Stimulated activated CD8-positive, alpha-beta memory T cell treated with anti-CD3 and anti-CD28 coated beads, Interleukin-15, amount 100 ng/mL, for 48 hours (primary cell): ENCODE results near the gene TAX1BP1.

Experiments used
- DNase-seq, 2 donors: peaks; one replicate each; pipeline ENCODE4 v3.0.0-alpha.2; 2020; ENCODE audit warnings: low read depth in 2 of 2

Gene TAX1BP1

DNA sequence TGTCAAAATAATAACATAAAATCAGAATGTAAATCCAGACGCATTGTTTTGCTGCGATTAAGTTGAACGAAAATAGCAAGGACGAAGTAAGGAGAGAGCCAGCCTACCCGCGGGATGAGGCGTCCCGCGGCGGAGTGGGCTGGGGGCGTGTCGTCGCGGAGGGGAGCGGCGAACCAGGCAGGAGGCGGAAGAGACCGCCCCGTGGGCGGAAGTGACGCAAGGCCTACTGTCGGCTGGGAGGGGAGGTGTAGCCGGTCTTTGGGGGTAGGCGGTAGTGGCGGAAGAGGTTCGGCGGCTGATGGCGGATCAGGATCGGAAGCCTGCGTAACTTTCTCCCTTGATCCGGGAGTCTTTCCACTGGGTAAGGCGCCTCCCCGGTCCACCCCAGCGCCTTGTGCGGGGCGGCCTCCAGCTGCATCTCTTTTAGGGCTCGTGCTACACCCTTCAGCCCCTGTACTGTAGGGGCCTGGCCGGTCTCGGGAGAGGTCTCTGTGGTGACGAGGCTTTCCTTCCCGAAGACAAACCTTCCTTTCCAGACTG, at the start of gene TAX1BP1:
Gene TAX1BP1 (plus strand): TSS at position 254 of the 540 bp plus-strand sequence. CDS start 8,363 bp downstream, outside the sequence.
- DNase-seq, result peak; percentile 91 to 93

DNA sequence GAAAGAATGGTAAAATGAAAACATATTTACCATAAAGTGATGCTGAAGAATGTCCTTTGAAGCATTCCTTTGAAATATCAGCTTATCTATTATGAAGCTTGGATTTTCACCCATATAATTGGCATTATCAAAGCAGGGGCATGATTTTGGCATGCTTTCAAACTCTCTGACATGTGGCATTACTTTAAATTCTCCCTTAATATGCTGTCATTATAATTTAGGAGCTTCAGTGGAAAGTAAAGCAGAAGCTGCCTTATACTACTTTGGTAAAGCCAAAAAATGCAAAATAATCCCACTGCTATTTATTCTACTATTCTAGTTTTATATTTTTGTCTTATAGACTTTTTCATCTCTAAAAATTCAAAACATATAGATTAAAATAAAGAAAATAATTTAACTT, 49.3 kb upstream of the TAX1BP1 start:
- no peak for DNase-seq

DNA sequence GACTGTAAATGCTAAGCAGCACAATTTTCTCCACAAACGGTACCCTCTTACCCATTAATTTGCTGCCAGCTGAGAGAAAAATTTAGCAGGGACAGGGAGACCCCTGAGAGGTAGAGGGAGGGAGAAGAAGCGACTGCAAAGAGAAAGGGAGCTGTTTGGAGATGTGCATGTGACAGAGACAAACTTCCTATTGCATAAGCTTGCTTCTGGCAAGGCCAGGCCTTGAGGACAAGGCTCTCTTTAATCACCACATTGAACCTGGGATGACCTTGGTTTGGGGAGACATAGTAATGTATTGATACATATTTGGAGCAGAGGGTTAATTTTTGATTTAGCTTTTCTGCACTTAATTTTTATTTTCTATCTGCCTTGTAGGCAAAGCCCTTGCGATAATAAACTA, 46.2 kb upstream of the TAX1BP1 start:
- no peak for DNase-seq

DNA sequence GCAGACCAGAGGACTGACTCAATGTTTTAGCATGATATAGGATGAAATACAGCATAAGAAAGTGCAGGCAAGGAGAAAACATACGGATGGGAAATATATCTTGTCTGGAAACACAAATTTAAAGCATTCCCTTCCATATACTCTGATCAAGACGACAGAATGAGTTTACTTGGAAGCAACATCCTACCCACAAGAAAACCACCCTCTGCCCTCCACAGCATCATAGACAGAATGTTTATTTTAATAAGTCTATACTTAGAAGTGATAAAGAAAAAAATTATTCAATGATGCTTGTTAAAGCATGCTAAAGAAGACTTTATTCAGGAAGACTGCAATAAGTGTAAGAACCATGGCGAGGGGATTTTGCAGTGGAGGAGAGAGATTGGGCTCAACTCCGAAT, 44.9 kb upstream of the TAX1BP1 start:
- DNase-seq, result no peak

DNA sequence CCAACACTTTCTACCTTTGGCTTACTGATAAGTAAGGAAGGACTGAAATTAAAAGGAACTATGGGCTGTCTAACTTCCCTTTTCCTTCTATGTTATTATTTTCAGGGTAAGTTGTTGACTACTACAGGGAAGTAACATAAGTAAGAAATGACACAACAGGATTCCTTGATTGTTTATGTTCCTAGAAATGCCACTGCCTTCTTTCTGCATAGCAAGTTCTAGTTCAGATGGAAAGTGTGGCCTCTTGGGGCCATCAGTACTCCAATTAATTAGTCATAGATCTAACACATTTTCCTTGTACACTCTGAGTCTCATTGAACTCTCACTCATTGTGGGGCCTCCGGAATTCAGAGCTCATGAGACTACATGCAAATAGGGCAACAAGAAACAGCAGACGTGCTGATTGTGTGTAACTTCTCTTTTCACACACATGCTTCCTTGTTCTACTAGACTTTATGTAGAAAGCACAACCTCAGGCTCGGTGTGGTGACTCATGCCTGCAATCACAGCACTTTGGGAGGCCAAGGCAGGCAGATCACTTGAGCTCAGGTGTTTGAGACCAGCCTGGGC, 42.0 kb upstream of the TAX1BP1 start:
- no peak for DNase-seq

DNA sequence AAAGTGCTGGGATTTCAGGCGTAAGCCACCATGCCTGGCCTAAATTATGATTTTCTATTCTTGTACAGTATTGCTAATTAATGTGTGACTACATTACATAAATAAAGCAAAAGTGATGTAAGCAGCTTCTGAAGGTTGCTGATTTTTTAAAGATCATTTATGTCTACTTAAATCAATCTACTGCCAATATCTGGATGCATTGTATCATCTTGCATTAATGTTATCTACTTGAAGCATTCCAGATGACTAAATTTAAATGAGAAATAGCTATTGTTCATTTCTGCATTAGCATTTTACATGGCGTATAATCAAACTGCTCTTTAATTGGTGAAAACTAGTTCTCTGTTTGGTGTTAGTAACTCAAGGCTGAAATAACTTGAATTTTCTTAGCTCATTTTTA, 40.2 kb upstream of the TAX1BP1 start:
- no peak for DNase-seq

DNA sequence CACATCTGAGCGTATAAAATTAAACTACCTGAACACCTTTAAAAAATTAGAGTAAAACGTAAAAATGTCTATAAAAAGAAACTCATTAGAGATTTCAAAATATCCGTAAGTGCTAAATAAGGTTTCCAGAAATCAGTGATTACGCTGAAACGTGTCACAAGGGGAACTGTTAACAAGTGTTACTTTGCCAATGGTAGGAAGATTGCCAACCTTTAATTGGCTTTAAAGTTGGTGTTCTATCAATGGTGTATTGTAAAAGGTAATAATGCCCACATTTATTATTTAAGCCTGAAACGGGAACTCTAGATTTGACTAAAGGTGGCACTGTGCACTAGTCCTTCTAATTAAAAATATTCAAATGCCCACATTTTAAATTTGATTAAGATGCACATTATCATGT, 39.5 kb upstream of the TAX1BP1 start:
- DNase-seq, result no peak

DNA sequence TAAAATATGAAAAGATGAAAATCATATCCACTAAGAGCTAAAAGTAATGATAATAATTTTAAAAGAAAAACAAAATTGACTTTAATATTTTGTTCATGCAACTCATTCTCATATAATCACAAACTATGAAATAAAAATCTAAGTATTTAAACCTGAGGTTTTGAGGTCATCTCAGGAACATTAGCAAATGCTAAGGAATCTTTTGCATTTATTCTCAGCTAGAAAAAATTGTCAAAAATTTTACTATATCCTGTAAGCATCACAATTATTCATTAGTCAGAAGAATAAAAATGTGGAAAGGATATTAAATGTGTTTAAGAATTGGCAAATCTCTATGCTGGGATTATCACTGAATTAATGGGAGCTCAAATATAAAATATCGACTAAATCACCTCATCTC, 36.8 kb upstream of the TAX1BP1 start:
- DNase-seq, result no peak

DNA sequence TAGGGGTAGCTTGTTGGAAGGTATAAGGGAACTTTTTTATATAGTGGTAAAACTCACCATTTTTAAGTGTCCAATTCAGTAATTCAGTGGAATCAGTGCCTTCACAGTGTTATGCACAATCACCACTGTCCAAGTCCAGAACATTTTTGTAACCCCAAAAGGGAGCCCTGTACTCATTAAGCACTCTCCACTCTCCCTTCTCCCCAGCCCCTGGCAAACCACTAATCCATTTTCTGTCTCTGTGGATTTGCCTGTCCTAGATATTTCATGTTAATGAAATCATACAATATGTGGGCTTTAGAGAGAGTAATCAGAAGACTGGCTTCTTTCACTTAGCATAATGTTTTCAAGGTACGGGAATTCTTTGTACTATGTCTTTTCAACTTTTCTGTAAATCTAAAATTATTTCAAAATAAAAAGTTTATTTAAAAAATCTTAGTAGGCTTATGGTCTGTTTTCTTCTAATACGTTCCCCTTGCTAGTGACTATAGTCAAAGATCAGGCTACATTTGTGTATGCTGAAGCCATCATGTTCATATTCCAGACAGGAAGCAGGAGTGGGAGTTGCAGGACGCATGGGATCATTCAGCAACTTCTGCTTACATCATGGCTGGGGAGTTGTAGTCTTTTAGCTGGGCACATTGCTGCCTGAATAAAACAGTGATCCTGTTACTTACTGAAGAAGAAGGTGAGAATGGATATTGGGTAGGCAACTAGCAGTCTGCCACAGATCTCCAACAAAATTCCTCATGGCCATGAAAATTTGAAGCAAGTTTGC, 35.4 kb upstream of the TAX1BP1 start:
- no peak for DNase-seq

DNA sequence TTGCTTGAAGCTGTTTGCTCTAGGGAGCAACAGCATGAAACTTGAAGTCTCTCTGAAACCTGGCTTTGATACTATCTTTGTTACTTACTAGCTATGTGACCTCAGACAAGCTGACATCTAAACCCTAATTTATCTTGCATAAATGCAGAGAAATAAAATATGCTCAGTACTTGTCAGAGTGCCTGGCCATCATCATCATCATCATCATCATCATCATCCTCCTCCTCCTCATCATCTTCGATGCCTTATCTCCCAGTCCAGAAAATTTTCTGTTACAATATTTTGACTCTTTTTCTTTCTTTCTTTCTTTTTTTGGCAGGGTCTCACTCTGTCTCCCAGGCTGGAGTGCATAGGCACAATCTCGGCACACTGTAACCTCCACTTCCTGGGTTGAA, 34.8 kb upstream of the TAX1BP1 start:
- DNase-seq, result no peak

DNA sequence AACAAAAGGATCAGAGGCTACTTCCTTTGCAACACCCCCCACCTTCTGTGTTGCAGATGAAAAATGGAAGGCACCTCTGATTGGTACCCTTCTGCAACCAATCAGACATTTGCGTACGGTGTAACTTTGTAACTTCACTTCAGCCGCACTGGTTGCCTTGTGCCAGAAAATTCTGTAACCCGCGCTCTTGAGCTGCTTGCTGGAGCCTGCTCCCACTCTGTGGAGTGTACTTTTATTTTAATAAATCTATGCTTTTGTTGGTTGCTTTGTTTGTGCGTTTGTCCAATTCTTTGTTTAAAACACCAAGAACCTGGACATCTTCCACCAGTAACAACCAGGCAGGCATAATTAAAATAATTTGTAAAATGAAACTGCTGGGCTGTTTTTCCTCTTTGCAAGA, 31.5 kb upstream of the TAX1BP1 start:
- DNase-seq, result no peak

DNA sequence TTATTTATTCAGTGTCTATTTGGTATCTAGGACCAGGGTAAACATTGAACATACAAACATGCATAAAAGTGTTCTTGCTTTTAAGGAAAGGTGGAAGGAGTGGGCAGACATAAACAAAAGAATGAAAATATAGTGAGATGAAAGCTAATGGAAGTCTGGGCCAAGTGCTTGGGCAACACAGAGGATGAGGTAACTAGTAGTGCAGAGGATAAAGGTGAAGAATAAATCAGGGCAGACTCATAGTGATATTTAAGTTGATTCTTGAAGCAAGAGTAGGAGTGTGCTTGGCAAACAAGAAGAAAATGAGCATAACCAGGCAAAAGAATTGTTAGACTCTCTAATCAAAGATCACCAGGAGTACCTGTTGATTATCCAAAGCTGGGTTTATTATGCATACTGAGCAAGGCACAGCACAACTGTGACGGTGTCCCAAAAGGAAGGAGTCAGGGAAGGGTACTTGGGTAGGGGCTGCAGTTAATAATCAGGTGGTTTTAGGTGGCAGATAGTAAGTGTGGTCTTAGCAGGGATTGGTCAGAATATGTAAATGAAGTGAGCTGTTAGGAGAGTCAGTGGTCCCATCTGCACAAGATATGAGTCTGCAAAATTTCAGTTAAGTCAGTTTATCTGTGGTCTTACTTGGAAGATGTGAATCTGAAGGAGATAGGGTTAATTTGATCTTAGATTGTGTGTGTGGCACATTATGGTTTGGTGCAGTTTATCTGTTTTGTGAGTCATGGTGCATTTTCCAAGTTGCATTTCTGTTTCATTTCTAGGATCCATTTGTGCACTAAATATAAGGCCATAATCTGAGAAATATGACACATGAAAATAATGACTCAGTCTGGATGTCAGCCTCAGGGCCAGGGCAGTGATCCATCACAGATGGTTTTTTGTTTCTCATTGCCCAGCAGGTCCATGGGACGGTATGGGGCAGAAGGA, 30.6 kb upstream of the TAX1BP1 start:
- no peak for DNase-seq

DNA sequence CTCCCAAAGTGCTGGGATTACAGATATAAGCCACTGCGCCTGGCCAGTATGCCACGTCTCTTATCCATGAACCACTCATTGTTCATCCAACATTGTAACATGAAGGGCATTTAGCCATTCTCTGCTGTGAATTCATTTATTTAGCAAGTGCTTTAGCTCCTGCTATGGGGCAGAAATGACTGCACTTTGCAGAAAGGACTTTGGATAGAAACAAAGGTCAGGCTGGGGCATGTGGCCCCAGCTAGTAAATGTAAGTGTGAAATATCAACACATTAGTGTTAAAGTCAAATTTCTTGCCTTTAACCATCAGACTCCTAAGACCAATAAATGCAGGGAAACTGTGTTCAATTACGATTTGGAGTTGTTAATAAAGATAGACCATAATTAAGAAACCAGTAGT, 27.7 kb upstream of the TAX1BP1 start:
- no peak for DNase-seq

DNA sequence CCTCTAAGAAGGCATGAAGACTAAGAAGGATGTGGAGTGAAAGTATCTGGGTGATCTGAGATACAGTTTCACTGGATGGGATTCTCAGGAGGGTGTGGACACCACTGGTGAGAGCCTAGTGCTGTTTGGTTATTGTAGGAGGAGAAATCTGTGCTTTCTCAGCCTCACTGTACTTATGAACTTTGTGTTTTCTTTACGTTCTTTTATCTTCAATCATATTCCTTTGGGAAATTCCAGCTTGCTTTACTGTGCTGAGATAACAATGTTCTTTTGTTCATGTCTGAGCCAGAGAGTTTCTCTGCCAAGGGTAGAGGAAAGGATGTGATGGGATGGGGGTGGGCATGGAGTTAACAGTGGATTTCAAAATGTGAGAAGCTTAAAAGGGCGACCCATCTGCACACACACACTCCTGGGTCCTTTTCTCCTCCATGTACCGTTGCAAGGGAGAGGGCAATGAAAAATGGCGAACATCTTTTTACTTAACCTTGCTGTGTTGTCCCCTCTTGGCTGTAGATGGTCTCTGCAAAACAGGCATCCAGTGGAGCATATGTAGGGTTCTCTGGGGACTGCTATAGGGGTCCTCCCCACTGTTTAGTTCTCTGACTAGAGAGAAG, 25.0 kb upstream of the TAX1BP1 start:
- DNase-seq, result no peak

DNA sequence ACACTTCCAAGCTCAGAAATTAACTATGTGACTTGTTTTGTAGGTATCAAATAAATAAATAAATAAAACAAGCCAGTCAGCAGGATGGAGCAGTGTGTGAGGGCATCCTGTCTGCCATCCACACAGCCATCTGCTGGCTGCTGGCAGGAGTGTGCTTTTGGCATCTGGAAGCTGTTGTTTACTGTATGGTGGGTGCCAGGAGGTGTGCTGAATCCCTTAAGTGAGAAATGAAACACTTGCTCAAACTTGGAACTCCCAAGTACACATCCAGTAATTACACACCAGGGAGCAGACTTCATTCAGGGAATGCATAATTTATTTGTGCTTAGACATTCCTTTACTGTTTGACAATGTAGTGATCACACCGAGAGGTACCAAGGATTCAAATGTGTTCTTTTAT, 16.9 kb upstream of the TAX1BP1 start:
- no peak for DNase-seq

DNA sequence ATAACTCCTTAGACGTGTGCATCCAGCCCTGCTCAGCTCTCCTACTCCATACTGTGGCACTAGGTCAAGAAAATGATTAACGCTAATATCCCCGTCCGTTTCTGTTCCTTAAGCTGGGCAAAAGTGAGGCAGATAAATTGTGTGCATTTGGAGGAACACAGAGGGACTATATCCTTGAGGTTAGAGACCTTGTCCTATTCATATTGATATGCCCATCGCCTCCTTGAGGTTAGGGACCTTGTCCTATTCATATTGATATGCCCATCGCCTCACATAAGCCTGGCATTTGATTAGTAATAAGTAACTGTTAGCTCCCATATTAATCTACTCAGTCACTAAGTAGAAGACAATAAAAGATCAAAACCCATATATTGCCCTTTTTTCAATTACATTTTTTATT, 12.9 kb upstream of the TAX1BP1 start:
- no peak for DNase-seq

DNA sequence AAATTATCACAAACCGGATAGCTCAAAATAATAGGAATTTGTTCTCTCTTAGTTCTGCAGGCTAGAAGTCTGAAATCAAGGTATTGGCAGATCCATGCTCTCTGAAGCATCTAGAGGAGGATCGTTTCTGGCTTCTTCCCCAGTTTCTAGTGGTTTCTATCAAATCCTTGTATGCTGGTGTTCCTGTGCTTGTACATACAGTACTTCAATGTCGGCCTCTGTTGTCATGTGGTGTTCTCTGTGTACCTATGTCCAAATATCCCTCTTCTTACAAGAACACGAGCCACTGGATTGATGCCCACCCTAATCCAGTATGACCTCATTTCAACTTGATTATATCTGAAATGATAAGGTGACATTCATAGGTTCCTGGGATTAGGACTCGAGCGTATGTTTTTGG, 9.8 kb upstream of the TAX1BP1 start:
- DNase-seq, result no peak

DNA sequence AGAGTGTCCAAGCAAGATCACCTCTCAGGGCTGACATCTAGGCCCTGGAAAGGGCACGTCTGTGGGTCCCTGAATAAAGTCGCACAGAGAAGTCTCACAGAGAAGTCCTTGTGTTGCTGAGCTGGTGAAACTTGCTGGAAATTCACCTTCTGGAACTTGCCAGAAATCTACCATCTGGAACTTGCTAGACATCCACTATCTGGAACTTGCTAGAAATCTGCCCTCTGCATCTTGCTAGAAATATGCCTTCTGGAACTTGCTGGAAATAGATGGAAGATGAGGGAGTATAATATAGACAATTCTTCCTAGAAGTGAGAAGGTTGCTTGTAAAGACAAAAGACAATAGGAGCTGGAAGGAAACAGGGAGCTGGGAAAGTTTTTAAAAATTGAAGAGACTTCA, 5.4 kb upstream of the TAX1BP1 start:
- no peak for DNase-seq

DNA sequence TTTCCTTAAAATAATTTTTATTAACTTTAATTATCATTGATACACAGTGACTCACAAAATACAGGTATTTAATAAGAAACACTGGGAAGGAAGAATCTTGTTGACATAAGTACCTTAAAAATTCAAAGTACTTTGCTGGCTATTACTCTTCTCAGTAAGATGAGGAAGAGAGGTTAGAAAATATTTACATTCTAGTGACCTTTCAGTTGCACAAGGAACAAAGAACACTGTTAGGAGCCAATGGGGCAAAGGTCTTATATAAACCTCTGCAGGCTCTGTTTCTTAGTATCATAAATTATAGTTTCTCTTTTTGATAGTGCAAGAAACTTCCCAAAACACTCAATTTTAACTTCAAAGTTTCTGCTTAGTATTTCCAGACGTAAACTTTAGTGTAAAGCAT, 4.8 kb upstream of the TAX1BP1 start:
- DNase-seq, result no peak

DNA sequence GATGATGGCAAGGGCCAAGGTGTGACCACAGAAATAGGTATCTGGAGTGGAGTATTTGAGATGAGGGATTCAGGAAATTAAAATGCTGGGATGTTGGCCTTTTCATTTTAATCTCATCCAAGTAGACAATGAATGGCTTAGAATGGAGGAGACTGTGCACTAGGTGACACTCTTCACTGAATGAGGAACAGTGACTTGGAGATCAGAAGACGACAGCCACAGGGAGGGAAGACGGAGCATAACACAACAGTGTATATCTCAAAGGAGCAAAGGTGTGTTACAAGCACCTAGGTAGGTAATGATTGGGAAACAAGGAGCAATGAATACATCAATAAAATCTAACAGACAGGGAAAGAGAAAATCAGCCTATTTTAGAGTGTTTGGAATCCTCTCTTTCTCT, 4.1 kb upstream of the TAX1BP1 start:
- no peak for DNase-seq

DNA sequence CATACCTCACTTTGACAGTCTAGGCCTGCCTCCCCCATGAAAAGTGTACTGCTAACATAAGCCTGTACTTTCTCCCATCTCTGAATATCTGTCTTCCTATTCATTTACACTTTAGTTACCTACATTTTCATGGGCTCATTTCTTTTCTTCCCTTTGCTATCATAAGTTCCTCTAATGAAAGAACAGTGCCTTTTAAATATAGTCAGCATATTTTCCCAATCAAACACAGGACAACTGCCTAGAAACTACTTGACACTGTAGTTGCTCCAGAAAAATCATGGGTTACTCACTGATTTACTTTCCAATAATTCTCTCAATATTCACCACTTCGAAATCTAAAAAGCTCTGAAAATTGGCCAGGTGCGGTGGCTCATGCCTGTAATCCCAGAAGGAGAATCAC, 2.8 kb upstream of the TAX1BP1 start:
- no peak for DNase-seq

DNA sequence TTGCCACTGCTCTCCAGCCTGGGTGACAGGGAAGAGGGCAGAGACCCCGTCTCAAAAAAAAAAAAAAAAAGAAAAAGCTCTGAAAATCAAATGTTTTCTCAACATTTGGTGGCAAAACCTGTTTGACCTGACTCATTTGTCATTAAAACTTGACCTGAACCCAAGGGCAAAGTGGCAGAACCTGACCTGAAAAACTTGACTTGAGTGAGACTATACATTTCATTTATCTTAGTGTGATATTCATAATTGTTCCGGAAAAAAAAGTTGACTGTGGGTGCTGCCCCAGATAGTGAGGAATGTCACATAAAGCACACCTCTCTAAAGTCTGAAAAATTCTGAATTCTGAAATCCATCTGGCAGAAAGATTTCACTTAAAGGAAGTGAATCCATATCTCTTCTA, 2.3 kb upstream of the TAX1BP1 start:
- no peak for DNase-seq
